ENCODE data around the gene RAD9A. TPM values are rescaled to one million over a fixed set of nuclear protein-coding genes. Genes with fewer than 3 reads are reported as not detected.

RAD9A gene
- total RNA-seq, 1 donor from 2014 or later: 28.9 TPM

- no peak overlapping the region for H3K27ac ChIP-seq
- no peak for DNase-seq
- no peaks in the 10 kb centered on the region for H3K9me3 ChIP-seq
- intact Hi-C loops (cut with DNase I): no loop called here
- no peaks in the 10 kb centered on the region for H3K27me3 ChIP-seq (ENCODE audit: low read depth)
- H3K4me3 ChIP-seq: no peak overlapping the region
- TF ChIP-seq, protein P1, sequence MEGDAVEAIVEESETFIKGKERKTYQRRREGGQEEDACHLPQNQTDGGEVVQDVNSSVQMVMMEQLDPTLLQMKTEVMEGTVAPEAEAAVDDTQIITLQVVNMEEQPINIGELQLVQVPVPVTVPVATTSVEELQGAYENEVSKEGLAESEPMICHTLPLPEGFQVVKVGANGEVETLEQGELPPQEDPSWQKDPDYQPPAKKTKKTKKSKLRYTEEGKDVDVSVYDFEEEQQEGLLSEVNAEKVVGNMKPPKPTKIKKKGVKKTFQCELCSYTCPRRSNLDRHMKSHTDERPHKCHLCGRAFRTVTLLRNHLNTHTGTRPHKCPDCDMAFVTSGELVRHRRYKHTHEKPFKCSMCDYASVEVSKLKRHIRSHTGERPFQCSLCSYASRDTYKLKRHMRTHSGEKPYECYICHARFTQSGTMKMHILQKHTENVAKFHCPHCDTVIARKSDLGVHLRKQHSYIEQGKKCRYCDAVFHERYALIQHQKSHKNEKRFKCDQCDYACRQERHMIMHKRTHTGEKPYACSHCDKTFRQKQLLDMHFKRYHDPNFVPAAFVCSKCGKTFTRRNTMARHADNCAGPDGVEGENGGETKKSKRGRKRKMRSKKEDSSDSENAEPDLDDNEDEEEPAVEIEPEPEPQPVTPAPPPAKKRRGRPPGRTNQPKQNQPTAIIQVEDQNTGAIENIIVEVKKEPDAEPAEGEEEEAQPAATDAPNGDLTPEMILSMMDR (IDR thresholded peaks at IDR 0.05): no peak
- peaks cover 55% of the 10 kb centered on the region for H3K36me3 ChIP-seq
- ATAC-seq: no peak
- peaks cover 41% of the 10 kb centered on the region for H3K4me1 ChIP-seq
Observed at GRCh38 chr11:67397536-67397935, 5.8 kb downstream of the RAD9A start.

DNA sequence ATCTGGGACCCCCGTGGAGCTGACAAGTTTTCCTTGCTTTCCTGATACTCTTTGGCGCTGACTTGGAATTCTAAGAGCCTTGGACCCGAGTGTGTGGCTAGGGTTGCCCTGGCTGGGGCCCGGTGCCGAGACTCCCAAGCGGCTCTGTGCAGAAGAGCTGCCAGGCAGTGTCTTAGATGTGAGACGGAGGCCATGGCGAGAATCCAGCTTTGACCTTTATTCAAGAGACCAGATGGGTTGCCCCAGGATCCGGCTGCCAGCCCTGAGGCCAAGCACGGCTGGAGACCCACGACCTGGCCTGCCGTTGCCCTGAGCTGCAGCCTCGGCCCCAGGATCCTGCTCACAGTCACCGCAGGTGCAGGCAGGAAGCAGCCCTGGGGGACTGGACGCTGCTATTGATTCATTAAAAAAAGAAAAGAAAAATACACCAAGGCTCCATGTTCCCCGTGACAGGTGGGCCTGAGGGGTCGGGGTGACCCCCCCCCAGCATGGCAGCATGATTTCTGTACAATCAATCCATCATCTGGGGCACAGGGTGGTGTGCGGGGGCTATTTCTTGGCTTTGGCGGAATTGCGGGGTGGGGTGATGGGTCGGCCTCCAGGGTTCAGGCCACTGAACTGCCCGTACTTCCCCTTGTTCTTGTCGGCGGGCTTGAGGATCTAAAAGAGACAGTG is 6.3 kb downstream of the RAD9A start:
- TF ChIP-seq, protein P1 (IDR thresholded peaks at IDR 0.05): no peak
- ATAC-seq: no peak
- H3K27me3 ChIP-seq (ENCODE audit: low read depth): no peaks in the 10 kb centered on the region
- H3K4me3 ChIP-seq: no peak overlapping the region
- H3K36me3 ChIP-seq: peaks cover 55% of the 10 kb centered on the region
- no peak for DNase-seq
- peaks cover 44% of the 10 kb centered on the region for H3K4me1 ChIP-seq
- intact Hi-C loops (cut with DNase I): no loop called here
- no peaks in the 10 kb centered on the region for H3K9me3 ChIP-seq
- no peak overlapping the region for H3K27ac ChIP-seq

DNA sequence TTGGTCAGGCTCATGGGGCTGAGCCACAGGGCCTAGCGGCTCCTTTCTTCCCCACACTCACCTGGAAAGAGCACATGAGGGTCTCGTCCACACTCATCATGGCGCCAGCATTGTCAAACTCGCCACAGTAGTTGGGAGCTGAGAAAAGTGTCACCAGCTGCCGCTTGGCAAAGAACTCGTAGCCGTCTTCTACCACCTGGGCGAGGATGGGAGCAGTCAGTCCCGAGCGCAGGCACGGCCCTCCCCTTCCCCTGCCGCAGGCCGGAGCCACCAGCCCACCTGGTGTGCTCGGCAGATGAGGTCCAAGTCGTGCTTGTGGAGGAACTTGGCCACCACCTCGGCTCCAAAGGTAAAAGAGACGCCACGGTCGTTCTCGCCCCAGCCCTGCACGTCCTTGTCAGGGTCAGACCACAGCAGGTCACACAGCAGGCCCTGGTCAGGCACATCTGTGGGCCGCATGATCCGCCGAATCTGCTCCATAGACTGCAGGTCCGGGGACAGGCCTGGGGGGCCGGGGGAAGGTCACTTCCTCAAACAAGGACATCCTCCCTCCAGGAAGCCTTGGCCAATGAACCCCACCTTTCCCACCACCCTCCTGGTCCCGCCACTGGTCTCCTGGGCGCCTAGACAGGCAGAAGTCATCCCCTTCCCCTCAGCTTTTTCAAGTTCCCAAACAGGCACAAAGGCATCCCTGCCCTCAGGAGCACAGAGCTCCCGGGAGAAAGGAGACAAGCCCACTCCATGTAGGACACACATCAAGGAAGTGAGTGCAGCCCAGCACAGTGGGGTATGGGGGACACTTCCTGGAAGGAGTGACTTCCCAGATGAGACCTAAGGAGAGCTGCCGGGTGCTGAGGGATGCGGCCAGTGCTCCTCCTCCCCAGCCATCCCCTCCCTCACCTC is 7.1 kb downstream of the RAD9A start:
- intact Hi-C loops (cut with DNase I): no loop called here
- H3K36me3 ChIP-seq: peaks cover 55% of the 10 kb centered on the region

GRCh38 chr11:67400251-67400941 is 8.6 kb downstream of the RAD9A start:
- H3K4me1 ChIP-seq: peaks cover 50% of the 10 kb centered on the region
- ATAC-seq (no peak), DNase-seq (no peak)
- TF ChIP-seq, protein P1 (IDR thresholded peaks at IDR 0.05): no peak
- H3K27me3 ChIP-seq (ENCODE audit: low read depth): no peaks in the 10 kb centered on the region
- H3K27ac ChIP-seq: peak overlapping the region; percentile 94
- H3K9me3 ChIP-seq: no peaks in the 10 kb centered on the region
- intact Hi-C loops (cut with DNase I): no loop called here
- peak overlapping the region; percentile 98 for H3K4me3 ChIP-seq
- peaks cover 52% of the 10 kb centered on the region for H3K36me3 ChIP-seq

More for the DNA sequence above, 7.1 kb downstream of the RAD9A start:
- H3K9me3 ChIP-seq: no peaks in the 10 kb centered on the region
- DNase-seq: peak; percentile 45
- no peak overlapping the region for H3K27ac ChIP-seq
- no peaks in the 10 kb centered on the region for H3K27me3 ChIP-seq (ENCODE audit: low read depth)
- H3K4me3 ChIP-seq: no peak overlapping the region
- no peak for ATAC-seq
- TF ChIP-seq, protein P1 (IDR thresholded peaks at IDR 0.05): no peak
- H3K4me1 ChIP-seq: peaks cover 50% of the 10 kb centered on the region

- Histone ChIP-seq H3K4me3 (peak overlapping the region; percentile 98), H3K27ac (peak overlapping the region; percentile 94), H3K9me3 (no peaks in the 10 kb centered on the region), H3K4me1 (peaks cover 50% of the 10 kb centered on the region), H3K27me3 (ENCODE audit: low read depth) (no peaks in the 10 kb centered on the region), H3K36me3 (peaks cover 46% of the 10 kb centered on the region)
- DNase-seq (no peak), ATAC-seq (no peak)
- TF ChIP-seq, protein P1 (IDR thresholded peaks at IDR 0.05): no peak
- intact Hi-C loops (cut with DNase I): no loop called here
Observed at GRCh38 chr11:67400942-67401494, 9.2 kb downstream of the RAD9A start.
